ENCODE results near the gene METRN.

Gene METRN

DNA sequence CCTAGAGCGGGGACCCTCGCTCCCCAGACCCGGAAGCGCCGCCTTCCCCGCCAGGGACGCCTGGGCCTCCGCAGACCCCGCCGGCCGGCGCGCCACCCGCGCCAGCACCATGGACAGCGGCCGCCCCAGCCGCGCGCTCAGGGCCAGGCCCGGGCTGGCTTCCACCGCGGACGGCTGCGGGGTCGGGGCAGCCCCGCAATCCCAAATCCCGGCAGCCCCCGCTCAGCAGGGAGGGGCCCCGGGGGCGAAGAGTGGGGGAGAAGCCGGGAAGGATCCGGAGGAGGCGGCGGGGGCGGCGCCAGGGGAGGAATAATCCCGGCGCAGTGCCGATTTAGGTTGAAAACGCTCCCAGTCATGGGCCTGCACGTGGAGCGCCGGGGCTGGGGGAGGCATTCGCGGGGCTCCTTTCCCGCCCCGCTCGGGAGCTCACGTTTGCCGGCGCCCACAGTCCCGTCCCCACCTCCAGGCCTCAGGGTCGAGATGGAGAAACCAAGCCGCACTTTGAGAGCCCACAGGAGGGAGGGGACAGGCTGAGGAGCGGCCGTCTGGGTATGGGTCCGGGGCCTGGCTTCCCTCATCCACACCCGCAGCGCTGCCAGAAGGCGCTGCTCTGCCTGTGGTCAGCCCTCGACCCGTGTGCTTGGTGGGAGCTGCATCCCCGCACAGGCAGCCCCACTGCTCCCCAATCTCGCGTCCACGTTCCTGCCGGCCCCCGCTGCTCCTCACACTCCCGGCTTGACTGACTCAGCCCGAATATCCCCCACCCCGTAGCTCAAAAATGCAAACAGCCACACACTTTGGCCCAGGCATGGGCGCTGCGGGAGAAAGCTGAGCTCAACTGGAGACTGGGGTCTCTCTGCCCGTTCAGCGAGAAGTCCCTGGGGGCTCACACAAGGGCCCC, 14.0 kb upstream of the METRN start:
- ATAC-seq, result no peak
- no peak for TF ChIP-seq TOX (CRISPR knock-in tag; IDR thresholded peaks at IDR 0.05; ENCODE audit: borderline replicate concordance)
- no peak for TF ChIP-seq GLIS3 (CRISPR knock-in tag; IDR thresholded peaks at IDR 0.05)
- TF ChIP-seq ZFP30 (CRISPR knock-in tag; IDR thresholded peaks at IDR 0.05), result no peak
- TF ChIP-seq, protein P1, sequence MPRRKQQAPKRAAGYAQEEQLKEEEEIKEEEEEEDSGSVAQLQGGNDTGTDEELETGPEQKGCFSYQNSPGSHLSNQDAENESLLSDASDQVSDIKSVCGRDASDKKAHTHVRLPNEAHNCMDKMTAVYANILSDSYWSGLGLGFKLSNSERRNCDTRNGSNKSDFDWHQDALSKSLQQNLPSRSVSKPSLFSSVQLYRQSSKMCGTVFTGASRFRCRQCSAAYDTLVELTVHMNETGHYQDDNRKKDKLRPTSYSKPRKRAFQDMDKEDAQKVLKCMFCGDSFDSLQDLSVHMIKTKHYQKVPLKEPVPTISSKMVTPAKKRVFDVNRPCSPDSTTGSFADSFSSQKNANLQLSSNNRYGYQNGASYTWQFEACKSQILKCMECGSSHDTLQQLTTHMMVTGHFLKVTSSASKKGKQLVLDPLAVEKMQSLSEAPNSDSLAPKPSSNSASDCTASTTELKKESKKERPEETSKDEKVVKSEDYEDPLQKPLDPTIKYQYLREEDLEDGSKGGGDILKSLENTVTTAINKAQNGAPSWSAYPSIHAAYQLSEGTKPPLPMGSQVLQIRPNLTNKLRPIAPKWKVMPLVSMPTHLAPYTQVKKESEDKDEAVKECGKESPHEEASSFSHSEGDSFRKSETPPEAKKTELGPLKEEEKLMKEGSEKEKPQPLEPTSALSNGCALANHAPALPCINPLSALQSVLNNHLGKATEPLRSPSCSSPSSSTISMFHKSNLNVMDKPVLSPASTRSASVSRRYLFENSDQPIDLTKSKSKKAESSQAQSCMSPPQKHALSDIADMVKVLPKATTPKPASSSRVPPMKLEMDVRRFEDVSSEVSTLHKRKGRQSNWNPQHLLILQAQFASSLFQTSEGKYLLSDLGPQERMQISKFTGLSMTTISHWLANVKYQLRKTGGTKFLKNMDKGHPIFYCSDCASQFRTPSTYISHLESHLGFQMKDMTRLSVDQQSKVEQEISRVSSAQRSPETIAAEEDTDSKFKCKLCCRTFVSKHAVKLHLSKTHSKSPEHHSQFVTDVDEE (CRISPR knock-in tag; IDR thresholded peaks at IDR 0.05), result no peak
- TF ChIP-seq ISL1 (CRISPR knock-in tag; IDR thresholded peaks at IDR 0.05), result no peak
- TF ChIP-seq, protein P2, sequence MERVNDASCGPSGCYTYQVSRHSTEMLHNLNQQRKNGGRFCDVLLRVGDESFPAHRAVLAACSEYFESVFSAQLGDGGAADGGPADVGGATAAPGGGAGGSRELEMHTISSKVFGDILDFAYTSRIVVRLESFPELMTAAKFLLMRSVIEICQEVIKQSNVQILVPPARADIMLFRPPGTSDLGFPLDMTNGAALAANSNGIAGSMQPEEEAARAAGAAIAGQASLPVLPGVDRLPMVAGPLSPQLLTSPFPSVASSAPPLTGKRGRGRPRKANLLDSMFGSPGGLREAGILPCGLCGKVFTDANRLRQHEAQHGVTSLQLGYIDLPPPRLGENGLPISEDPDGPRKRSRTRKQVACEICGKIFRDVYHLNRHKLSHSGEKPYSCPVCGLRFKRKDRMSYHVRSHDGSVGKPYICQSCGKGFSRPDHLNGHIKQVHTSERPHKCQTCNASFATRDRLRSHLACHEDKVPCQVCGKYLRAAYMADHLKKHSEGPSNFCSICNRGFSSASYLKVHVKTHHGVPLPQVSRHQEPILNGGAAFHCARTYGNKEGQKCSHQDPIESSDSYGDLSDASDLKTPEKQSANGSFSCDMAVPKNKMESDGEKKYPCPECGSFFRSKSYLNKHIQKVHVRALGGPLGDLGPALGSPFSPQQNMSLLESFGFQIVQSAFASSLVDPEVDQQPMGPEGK (CRISPR knock-in tag; IDR thresholded peaks at IDR 0.05; ENCODE audit: borderline replicate concordance), result no peak
- TF ChIP-seq RARB (CRISPR knock-in tag; IDR thresholded peaks at IDR 0.05), result no peak
- no peak for TF ChIP-seq ARNTL (CRISPR knock-in tag; IDR thresholded peaks at IDR 0.05; ENCODE audit: borderline replicate concordance, low read depth)
- TF ChIP-seq, protein P3, sequence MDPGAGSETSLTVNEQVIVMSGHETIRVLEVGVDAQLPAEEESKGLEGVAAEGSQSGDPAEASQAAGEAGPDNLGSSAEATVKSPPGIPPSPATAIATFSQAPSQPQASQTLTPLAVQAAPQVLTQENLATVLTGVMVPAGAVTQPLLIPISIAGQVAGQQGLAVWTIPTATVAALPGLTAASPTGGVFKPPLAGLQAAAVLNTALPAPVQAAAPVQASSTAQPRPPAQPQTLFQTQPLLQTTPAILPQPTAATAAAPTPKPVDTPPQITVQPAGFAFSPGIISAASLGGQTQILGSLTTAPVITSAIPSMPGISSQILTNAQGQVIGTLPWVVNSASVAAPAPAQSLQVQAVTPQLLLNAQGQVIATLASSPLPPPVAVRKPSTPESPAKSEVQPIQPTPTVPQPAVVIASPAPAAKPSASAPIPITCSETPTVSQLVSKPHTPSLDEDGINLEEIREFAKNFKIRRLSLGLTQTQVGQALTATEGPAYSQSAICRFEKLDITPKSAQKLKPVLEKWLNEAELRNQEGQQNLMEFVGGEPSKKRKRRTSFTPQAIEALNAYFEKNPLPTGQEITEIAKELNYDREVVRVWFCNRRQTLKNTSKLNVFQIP (CRISPR knock-in tag; IDR thresholded peaks at IDR 0.05; ENCODE audit: borderline replicate concordance, low read depth), result no peak
- TF ChIP-seq PPARA (CRISPR knock-in tag; IDR thresholded peaks at IDR 0.05; ENCODE audit: borderline replicate concordance), result no peak
- TF ChIP-seq ESRRG (CRISPR knock-in tag; IDR thresholded peaks at IDR 0.05), result no peak
- TF ChIP-seq SNAI2 (CRISPR knock-in tag; IDR thresholded peaks at IDR 0.05), result no peak

DNA sequence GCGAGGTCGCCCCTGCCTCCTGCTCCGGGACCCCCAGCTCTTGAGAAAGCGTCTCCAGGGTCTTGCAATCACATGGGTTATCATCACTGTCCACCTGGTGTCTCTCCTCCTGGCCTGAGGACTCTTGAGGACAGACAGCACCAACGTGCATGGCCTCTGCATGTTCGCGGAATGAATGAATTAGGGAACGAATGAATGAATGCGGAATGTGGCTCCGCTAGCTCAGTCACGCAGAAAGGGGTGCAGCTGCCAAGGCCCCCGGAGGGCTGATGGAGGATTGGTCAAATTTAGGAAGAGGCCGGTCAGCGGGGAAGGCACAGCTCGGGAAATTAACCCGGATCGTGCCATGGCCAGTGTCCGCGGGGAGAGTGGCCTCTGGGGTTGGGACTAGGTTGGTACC, 12.6 kb upstream of the METRN start:
- ATAC-seq, result no peak

More for the DNA sequence above, 12.6 kb upstream of the METRN start:
- TF ChIP-seq ESRRG (CRISPR knock-in tag; IDR thresholded peaks at IDR 0.05) (no peak), SNAI2 (CRISPR knock-in tag; IDR thresholded peaks at IDR 0.05) (no peak), ZC3H10 (CRISPR knock-in tag; IDR thresholded peaks at IDR 0.05) (no peak), GLIS3 (CRISPR knock-in tag; IDR thresholded peaks at IDR 0.05) (no peak), TOX (CRISPR knock-in tag; IDR thresholded peaks at IDR 0.05; ENCODE audit: borderline replicate concordance) (no peak), ZFP30 (CRISPR knock-in tag; IDR thresholded peaks at IDR 0.05) (no peak), CSDC2 (CRISPR knock-in tag; IDR thresholded peaks at IDR 0.05) (no peak), ARNTL (CRISPR knock-in tag; IDR thresholded peaks at IDR 0.05; ENCODE audit: borderline replicate concordance, low read depth) (no peak), ZNF70 (CRISPR knock-in tag; IDR thresholded peaks at IDR 0.05) (no peak), BACH2 (CRISPR knock-in tag; IDR thresholded peaks at IDR 0.05; ENCODE audit: borderline replicate concordance) (no peak), TCF4 (CRISPR knock-in tag; IDR thresholded peaks at IDR 0.05; ENCODE audit: borderline replicate concordance) (no peak), OSR1 (CRISPR knock-in tag; IDR thresholded peaks at IDR 0.05) (no peak), PPARA (CRISPR knock-in tag; IDR thresholded peaks at IDR 0.05; ENCODE audit: borderline replicate concordance) (no peak), ZNF8 (CRISPR knock-in tag; IDR thresholded peaks at IDR 0.05) (no peak)
- TF ChIP-seq, protein P3 (CRISPR knock-in tag; IDR thresholded peaks at IDR 0.05; ENCODE audit: borderline replicate concordance, low read depth), result no peak
- TF ChIP-seq, protein P2 (CRISPR knock-in tag; IDR thresholded peaks at IDR 0.05; ENCODE audit: borderline replicate concordance), result no peak
- TF ChIP-seq, protein P4, sequence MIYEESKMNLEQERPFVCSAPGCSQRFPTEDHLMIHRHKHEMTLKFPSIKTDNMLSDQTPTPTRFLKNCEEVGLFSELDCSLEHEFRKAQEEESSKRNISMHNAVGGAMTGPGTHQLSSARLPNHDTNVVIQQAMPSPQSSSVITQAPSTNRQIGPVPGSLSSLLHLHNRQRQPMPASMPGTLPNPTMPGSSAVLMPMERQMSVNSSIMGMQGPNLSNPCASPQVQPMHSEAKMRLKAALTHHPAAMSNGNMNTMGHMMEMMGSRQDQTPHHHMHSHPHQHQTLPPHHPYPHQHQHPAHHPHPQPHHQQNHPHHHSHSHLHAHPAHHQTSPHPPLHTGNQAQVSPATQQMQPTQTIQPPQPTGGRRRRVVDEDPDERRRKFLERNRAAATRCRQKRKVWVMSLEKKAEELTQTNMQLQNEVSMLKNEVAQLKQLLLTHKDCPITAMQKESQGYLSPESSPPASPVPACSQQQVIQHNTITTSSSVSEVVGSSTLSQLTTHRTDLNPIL (CRISPR knock-in tag; IDR thresholded peaks at IDR 0.05; ENCODE audit: low read depth), result no peak
- TF ChIP-seq, protein P5, sequence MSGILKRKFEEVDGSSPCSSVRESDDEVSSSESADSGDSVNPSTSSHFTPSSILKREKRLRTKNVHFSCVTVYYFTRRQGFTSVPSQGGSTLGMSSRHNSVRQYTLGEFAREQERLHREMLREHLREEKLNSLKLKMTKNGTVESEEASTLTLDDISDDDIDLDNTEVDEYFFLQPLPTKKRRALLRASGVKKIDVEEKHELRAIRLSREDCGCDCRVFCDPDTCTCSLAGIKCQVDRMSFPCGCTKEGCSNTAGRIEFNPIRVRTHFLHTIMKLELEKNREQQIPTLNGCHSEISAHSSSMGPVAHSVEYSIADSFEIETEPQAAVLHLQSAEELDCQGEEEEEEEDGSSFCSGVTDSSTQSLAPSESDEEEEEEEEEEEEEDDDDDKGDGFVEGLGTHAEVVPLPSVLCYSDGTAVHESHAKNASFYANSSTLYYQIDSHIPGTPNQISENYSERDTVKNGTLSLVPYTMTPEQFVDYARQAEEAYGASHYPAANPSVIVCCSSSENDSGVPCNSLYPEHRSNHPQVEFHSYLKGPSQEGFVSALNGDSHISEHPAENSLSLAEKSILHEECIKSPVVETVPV (CRISPR knock-in tag; IDR thresholded peaks at IDR 0.05), result no peak
